WTC11 (cell line): ENCODE data around the gene GPR135. TPM values are rescaled to one million over a fixed set of nuclear protein-coding genes. Genes with fewer than 3 reads are reported as not detected.

ENCODE experiments used
- ATAC-seq: fragments of 200-7000 bp; cut with Tn5 transposase; 2 replicates; pipeline ENCODE4 v1.10.0; 2021; ENCODE audit warnings: mild to moderate bottlenecking, moderate library complexity
- CTCF ChIA-PET: fragments of 300-600 bp; sonication (Branson Sonifier 250); formaldehyde crosslinking; loops from one replicate; lab custom pipeline; 2021; ENCODE audit warnings: antibody characterized with exemption; lab: Charles Lee
- POLR2A ChIA-PET: fragments of 350-600 bp; sonication (Branson Sonifier 250); formaldehyde crosslinking; loops from one replicate; lab custom pipeline; 2021; ENCODE audit warnings: antibody characterized with exemption; lab: Charles Lee
- DNase-seq: peaks from one replicate; pipeline ENCODE4 v3.0.0; 2021; ENCODE audit warnings: low spot score
- H3K27ac Mint-ChIP-seq: 2 replicates; pipeline ENCODE4 v1.8.0; 2021; ENCODE audit warnings: mixed read lengths
- H3K27me3 Mint-ChIP-seq: 2 replicates; pipeline ENCODE4 v1.8.0; 2021; ENCODE audit warnings: low read depth, mild to moderate bottlenecking, moderate library complexity, mixed read lengths
- H3K36me3 Mint-ChIP-seq: 2 replicates; pipeline ENCODE4 v1.8.0; 2021; ENCODE audit warnings: mixed read lengths
- H3K4me1 Mint-ChIP-seq: 2 replicates; pipeline ENCODE4 v1.8.0; 2022; ENCODE audit warnings: mixed read lengths
- H3K4me3 Mint-ChIP-seq: 2 replicates; pipeline ENCODE4 v1.8.0; 2021; ENCODE audit warnings: mild to moderate bottlenecking, moderate library complexity, mixed read lengths
- H3K9me3 Mint-ChIP-seq: 2 replicates; pipeline ENCODE4 v1.8.0; 2021; ENCODE audit warnings: mixed read lengths
- AFF4 ChIP-seq: sonication (generic); formaldehyde crosslinking; IDR thresholded peaks from 2 replicates; pipeline ENCODE4 v1.8.1; 2023; ENCODE audit warnings: mild to moderate bottlenecking, missing genetic modification reagents, borderline replicate concordance
- ELF4 ChIP-seq: sonication (generic); formaldehyde crosslinking; IDR thresholded peaks from 2 replicates; pipeline ENCODE4 v1.8.1; 2022; ENCODE audit warnings: low read depth, mild to moderate bottlenecking, moderate library complexity, missing genetic modification reagents
- EMX1 ChIP-seq: fragments of 250-450 bp; sonication (Bioruptor Pico); IDR thresholded peaks from 2 replicates; pipeline ENCODE4 v1.8.0; 2021; ENCODE audit warnings: mild to moderate bottlenecking
- ESRRA ChIP-seq: sonication (generic); formaldehyde crosslinking; IDR thresholded peaks from 2 replicates; pipeline ENCODE4 v1.8.1; 2022; ENCODE audit warnings: mild to moderate bottlenecking, missing genetic modification reagents, borderline replicate concordance
- GTF2I ChIP-seq: fragments of 250-450 bp; sonication (Bioruptor Pico); conservative IDR thresholded peaks from 2 replicates; pipeline ENCODE4 v1.4.0; 2021; ENCODE audit warnings: mild to moderate bottlenecking
- IRF1 ChIP-seq: sonication (generic); formaldehyde crosslinking; IDR thresholded peaks from 2 replicates; pipeline ENCODE4 v1.8.0; 2023; ENCODE audit warnings: missing genetic modification reagents
- MLX ChIP-seq: sonication (generic); formaldehyde crosslinking; IDR thresholded peaks from 2 replicates; pipeline ENCODE4 v1.8.1; 2023; ENCODE audit warnings: mild to moderate bottlenecking, missing genetic modification reagents, moderate library complexity
- MYBL2 ChIP-seq: sonication (generic); formaldehyde crosslinking; IDR thresholded peaks from 2 replicates; pipeline ENCODE4 v1.8.1; 2023; ENCODE audit warnings: mild to moderate bottlenecking, moderate library complexity, missing genetic modification reagents
- NFATC4 ChIP-seq: fragments of 250-450 bp; sonication (Bioruptor Pico); IDR thresholded peaks from 2 replicates; pipeline ENCODE4 v1.9.0; 2021; ENCODE audit warnings: mild to moderate bottlenecking
- NR3C1 ChIP-seq: sonication (generic); formaldehyde crosslinking; conservative IDR thresholded peaks from 2 replicates; pipeline ENCODE4 v1.8.1; 2023; ENCODE audit warnings: low read depth, mild to moderate bottlenecking, missing genetic modification reagents
- PRDM15 ChIP-seq: sonication (generic); formaldehyde crosslinking; IDR thresholded peaks from 2 replicates; pipeline ENCODE4 v1.8.0; 2022; ENCODE audit warnings: missing genetic modification reagents
- PREB ChIP-seq: sonication (generic); formaldehyde crosslinking; IDR thresholded peaks from 2 replicates; pipeline ENCODE4 v1.8.1; 2022; ENCODE audit warnings: mild to moderate bottlenecking, missing genetic modification reagents, moderate library complexity, borderline replicate concordance
- SP1 ChIP-seq: sonication (generic); formaldehyde crosslinking; conservative IDR thresholded peaks from 2 replicates; pipeline ENCODE4 v1.8.1; 2022; ENCODE audit warnings: missing genetic modification reagents
- TEAD4 ChIP-seq: sonication (generic); formaldehyde crosslinking; IDR thresholded peaks from 2 replicates; pipeline ENCODE4 v1.8.0; 2022; ENCODE audit warnings: mild to moderate bottlenecking, missing genetic modification reagents
- ZBTB21 ChIP-seq: sonication (generic); formaldehyde crosslinking; IDR thresholded peaks from 2 replicates; pipeline ENCODE4 v1.8.1; 2023; ENCODE audit warnings: mild to moderate bottlenecking, missing genetic modification reagents, borderline replicate concordance
- ZBTB43 ChIP-seq: sonication (generic); formaldehyde crosslinking; IDR thresholded peaks from 2 replicates; pipeline ENCODE4 v1.8.1; 2023; ENCODE audit warnings: mild to moderate bottlenecking, missing genetic modification reagents
- ZNF232 ChIP-seq: sonication (generic); formaldehyde crosslinking; IDR thresholded peaks from 2 replicates; pipeline ENCODE4 v1.8.0; 2022; ENCODE audit warnings: mild to moderate bottlenecking, missing genetic modification reagents
- total RNA-seq: library from RNA; stranded (reverse); gene quantifications from 3 replicates; pipeline ENCODE4 v1.2.3, GENCODE V29; 2021

The GPR135 gene
- total RNA-seq, 1 experiment from 2014 or later, result 1.7 TPM

GRCh38 chr14:59484639-59485175 lies 19.5 kb upstream of the GPR135 start:
- ChIA-PET CTCF (interaction anchor here (0.6 to 3.4 kb wide), 15 partner anchors 12 to 360 kb away, joined by 3 to 36 read pairs (median 3); partner anchors contain the start of genes CCDC175, DAAM1 and GPR135), POLR2A (interaction anchor here (0.6 to 1.7 kb wide), 5 partner anchors 15 to 764 kb away, joined by 3 to 13 read pairs (median 7); partner anchors contain the start of genes DAAM1, GPR135 and PPM1A)
- ATAC-seq (peak; percentile 61), DNase-seq (no peak)
- H3K9me3 Mint-ChIP-seq, result no peaks in the 10 kb centered on the region
- H3K4me3 Mint-ChIP-seq, result peak overlapping the region; percentile 83
- no peaks in the 10 kb centered on the region for H3K27me3 Mint-ChIP-seq
- peak overlapping the region; percentile 87 for H3K27ac Mint-ChIP-seq
- no peak for TF ChIP-seq PRDM15 (CRISPR knock-in tag)
- no peak for TF ChIP-seq GTF2I (CRISPR knock-in tag)
- no peak for TF ChIP-seq EMX1
- no peak for TF ChIP-seq MYBL2 (CRISPR knock-in tag)
- TF ChIP-seq ZNF232, result no peak
- TF ChIP-seq PREB, result no peak
- TF ChIP-seq NR3C1 (CRISPR knock-in tag), result no peak
- TF ChIP-seq NFATC4, result no peak
- TF ChIP-seq ZBTB43 (CRISPR knock-in tag), result no peak
- no peak for TF ChIP-seq AFF4
- H3K36me3 Mint-ChIP-seq, result peaks cover 22% of the 10 kb centered on the region
- H3K4me1 Mint-ChIP-seq, result peaks cover 19% of the 10 kb centered on the region

- CTCF ChIA-PET, result interaction anchor here (0.6 to 3.4 kb wide), 15 partner anchors 13 to 359 kb away, joined by 3 to 36 read pairs (median 3); partner anchors contain the start of genes CCDC175, DAAM1 and GPR135
- ATAC-seq (peak; percentile 94), DNase-seq (peak; percentile 98)
- POLR2A ChIA-PET, result interaction anchor here (0.6 to 1.7 kb wide), 6 partner anchors 16 to 765 kb away, joined by 3 to 13 read pairs (median 5); partner anchors contain the start of genes DAAM1, GPR135 and PPM1A
- Mint-ChIP-seq H3K9me3 (no peaks in the 10 kb centered on the region), H3K27ac (peak within 1 kb of the TSS; percentile 87), H3K4me1 (peaks cover 19% of the 10 kb centered on the region), H3K4me3 (peak within 1 kb of the TSS; percentile 83), H3K27me3 (no peaks in the 10 kb centered on the region), H3K36me3 (peaks cover 15% of the 10 kb centered on the region)
- no peak for TF ChIP-seq MLX
- 0 out of 2 replicates have a peak, but pooled peaks have one; percentile 24 for TF ChIP-seq ELF4 (CRISPR knock-in tag)
- TF ChIP-seq IRF1 (CRISPR knock-in tag), result peak; percentile 92
- TF ChIP-seq ZBTB21 (CRISPR knock-in tag), result peak; percentile 75
- peak; percentile 88; the same call in 1 of the 2 replicates for TF ChIP-seq MYBL2 (CRISPR knock-in tag)
- TF ChIP-seq SP1, result peak; percentile 94
- 0 out of 2 replicates have a peak, but pooled peaks have one; percentile 15 for TF ChIP-seq TEAD4 (CRISPR knock-in tag)
- peak; percentile 84; the same call in 1 of the 2 replicates for TF ChIP-seq ESRRA (CRISPR knock-in tag)
Observed at GRCh38 chr14:59483819-59484638, 18.8 kb upstream of the GPR135 start, which contains the start of the genes JKAMP and L3HYPDH. TSS of gene JKAMP (plus strand) at chr14:59484517. CDS start at chr14:59484590, 73 bp downstream. TSS of gene L3HYPDH (minus strand) at chr14:59484408. CDS start at chr14:59484316, 92 bp downstream.
